GF-D8 (cell line): ENCODE data around the gene GABARAPL1.

Experiments
- DNase-seq: peaks from one replicate; lab custom pipeline; 2025; lab: John Stamatoyannopoulos, UW

GABARAPL1 gene

DNA sequence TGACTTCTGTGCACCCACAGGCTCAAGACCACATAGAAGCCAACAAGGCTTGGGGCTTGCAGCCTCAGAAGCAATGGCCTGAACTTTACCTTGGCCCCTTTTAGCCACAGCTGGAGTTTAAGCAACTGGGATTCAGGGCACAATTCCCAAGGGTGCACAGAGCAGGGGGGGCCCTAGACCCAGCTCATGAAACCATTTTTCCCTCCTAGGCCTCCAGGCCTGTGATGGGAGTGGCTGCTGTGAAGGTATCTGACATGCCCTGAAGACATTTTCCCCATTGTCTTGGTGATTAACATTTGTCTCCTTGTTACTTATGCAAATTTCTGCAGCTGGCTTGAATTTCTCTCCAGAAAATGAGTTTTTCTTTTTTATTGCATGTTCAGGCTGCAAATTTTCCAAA, 21.9 kb downstream of the GABARAPL1 start:
- no peak for DNase-seq

DNA sequence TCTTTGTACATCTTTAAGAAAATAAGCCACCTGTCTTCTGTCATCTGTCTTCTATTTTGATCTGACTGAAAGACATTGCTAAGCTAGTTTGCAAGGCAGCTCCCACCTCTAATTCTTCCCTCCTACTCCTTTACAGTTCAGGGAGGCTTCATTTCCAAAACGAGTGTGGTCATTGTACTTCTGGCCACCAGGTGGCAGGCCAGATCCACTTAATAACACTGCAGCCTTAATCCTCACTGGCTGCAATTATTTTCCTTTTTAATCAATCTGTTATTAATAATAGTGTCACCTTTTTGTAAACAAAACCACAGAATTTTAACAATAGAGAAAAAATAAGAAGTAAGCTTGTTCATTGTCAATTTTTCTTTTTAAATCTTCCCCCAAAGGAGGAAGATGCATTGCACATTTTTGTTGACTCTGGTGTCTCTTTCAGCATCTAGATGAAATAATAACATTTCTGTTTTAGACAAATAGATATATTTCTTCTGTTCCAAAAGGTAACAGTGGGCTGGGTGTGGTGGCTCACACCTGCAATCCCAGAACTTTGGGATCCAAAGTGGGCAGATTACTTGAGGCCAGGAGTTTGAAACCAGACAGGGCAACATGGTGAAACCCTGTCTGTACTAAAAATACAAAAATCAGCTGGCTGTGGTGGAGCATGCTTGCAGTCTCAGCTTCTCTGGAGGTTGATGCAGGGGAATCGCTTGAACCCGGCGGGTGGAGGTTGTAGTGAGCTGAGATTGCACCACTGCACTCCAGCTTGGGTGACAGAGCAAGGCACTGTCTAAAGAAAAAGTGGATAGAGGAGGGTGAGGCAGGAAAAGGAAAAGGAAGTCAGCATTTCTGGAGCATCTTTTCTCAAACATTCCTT, 23.3 kb downstream of the GABARAPL1 start:
- no peak for DNase-seq

DNA sequence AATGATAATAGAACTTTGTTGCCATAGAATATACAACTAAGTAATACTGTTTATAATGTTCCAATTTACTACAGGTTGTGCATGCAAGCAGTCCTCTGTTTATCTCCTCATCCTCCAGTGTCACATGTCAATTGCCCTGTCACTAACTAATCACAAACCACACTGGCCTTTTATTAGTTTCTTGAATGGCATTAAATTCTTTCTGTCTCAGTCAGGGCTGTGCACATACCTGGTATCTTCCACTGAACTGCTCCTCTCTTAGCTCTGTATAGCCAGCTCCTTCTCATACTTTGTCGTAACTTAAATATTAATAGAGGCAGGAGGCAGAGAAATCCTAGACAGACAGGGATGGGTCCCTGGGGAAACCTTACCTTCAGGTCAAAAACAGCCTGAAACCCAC, 24.0 kb downstream of the GABARAPL1 start:
- no peak for DNase-seq

DNA sequence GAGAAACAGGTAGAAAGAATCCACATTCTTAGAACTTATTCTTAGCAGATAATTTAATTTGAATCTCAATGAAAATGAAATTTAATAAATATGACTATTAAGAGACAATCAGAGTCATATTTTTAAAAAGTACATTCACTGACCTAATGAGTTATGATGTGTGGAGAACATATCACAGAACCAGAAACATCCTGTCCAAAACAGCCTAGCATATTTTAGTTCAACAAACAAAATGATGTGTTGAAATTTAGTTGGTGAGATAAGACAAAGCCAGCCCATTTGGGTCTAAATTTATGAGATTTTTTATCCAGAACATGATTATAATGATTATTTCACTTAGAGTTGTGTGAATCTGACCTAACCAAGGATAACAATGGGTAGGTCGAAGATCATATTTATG, 25.8 kb downstream of the GABARAPL1 start:
- DNase-seq: no peak

DNA sequence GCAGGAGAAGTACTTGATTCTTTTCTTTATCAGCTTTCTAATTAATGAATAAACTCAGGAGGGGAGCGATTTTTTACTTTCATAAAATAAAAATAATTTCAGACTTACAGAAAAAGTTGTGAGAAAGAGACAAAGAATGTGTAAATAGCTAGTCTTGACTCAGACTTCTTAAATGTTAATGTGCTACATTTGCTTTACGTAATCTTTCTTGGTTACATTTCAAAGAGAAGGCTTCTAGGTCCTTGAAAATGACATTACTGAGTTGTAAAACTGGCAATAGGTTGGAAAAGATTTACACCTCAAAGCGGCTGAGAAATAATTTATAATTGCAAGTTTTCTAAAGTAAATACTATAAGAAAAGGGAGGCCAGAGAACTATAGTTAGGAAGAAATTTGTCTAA, 28.6 kb downstream of the GABARAPL1 start:
- DNase-seq: no peak

DNA sequence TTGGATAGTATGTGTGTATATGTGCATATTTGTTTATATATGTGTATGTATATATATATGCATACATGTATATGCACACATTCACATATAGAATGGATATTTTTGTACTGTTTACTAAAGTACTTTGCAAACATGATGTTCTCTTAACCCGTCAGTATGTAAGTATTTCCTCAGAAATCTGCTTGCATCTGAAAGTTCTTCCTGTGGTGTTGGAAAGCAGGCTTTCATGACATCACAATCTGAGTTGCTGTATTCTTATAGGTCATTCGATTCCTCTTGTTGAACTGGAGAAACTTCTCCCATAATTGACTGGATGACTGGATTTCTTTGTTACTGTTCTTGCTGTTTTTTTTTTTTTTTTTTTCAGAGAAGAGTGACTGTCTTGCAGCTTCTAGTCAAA, 29.1 kb downstream of the GABARAPL1 start:
- no peak for DNase-seq

DNA sequence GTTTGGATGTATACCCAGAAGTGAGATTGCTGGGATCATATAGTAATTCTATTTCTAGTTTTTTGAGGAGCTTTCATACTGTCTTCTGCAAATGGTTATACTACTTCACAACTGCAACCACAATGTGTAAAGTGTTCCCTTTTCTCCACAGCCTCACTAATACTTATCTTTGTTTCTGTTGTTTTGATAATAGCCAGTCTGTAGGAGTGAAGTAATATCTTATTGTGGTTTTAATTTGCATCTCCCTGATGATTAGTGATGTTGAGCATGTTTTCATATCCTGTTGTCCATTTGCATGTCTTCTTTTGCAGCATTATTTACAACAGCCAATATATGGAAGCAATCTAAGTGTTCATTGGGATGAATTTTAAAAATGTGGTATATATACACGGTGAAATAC, 29.9 kb downstream of the GABARAPL1 start:
- no peak for DNase-seq

DNA sequence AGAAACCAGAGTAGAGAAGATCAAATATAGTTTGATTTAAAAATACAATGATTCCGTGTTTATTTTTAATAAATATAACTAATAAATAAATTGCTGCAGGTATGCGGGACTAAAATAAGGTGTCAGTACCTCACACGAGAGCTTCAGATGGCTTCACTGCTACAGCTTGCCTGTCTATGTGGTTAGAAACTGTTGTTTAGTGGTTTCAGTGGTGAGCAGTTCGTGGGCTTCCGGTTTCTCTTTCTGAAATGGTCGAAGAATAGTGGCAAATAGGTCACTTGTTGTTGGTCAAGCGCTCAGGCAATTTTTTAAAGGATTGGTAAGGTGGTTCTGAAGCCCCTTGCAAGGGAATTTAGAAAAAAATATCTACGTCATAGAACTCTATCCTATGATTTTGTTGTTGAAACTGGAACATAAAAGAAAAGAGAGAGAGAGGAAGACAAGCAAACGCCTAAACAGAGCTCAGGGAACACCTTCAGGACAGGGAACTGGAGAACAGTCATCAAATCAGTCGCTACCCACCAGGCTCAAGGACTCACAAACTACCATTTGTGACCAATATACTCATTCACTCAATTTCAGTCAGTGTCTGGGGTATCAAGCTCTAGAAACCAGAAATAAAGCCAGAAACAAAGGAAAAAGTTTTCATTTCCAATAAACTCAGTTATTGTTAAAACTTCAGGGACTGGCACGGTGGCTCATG, 31.3 kb downstream of the GABARAPL1 start:
- peak; percentile 64 for DNase-seq

DNA sequence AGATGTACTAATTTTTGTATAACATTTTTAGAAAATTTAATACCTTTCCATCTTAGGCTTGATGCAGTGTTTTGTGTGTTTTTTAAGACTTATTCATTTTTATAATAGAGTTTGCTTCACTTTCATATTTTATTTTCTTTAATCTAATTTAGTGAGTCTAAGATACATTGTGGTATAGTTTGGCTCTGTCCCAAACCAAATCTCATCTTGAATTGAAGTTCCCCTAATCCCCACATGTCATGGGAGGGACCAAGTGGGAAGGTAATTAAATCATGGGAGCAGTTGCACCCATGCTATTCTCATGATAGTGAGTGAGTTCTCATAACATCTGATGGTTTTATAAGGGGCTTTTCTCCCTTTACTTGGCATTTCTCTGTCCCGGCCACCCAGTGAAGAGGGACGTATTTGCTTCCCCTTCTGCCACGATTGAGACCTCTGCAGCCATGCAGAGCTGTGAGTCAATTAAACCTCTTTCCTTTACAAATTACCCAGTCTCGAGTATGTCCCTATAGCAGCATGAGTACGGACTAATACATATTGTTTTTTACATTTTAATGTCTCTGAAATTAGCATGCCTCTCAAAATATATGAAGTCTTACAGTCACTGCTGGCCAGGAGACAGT, 34.9 kb downstream of the GABARAPL1 start:
- no peak for DNase-seq

DNA sequence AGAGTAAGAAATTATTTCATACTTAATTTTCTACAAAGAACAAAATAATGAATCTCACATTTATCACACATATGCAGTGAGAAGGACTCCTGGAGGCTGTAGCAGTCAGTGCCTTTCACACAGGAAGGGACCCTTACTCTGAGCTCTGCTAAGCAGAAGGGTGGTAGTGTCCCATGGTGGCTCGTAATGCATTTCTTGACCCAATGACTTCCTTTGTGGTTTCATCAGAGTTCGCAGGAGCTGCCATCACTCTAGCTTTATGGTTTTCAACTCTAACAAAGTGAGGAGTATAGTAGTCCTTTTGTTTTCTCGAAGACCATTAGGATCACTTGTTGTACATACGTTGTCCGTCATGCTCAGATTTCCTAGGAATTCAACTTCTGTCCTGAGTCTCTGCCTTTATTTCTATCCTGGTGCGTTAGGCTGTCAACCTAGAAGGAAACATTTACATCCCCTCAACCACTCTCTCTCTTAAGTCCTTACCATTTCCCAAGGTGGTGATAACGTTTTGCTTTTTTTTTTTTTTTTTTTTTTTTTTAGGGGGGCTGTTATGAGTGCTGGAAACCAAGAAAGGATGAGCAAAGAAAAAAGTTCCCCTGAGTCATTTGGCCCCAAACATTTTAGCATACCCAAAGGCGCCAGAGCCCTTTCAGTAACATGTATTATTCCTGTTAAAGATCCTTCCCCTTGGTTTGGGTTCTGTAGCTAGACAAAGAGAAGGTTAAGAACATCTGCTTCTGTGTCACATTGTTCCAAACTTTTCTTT, 37.2 kb downstream of the GABARAPL1 start:
- no peak for DNase-seq

DNA sequence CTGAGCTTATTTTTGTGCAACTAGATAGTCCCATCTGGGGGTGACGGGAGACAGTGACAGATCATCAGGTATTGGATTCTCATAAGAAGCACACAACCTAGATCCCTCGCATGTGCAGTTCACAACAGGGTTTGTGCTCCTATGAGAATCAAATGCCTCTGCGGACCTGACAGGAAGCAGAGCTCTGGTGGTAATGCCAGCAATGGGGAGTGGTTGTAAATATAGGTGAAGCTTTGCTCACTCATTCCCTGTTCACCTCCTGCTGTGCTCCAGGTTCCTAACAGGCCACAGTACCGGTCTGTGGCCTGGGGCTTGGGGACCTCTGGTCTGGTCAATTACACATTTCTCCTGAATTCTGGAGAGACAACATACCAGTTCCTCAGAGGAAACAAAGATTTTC, 39.0 kb downstream of the GABARAPL1 start:
- no peak for DNase-seq

DNA sequence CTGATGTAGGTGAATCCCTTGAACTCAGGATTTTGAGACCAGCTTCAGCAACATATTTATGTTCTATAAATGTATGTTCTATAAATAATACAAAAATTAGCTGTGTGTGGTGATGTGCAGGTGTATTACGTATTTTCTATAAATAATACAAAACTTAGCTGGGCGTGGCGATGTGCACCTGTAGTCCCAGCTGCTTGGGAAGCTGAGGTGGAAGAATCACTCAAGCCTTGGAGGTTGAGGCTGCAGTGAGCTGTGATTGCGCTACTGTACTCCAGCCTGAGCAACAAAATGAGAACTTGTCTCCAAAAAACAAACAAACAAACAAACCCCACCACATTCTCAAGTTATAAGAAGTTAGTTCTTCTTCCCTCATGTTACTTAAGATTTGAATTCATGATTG, 39.5 kb downstream of the GABARAPL1 start:
- no peak for DNase-seq

DNA sequence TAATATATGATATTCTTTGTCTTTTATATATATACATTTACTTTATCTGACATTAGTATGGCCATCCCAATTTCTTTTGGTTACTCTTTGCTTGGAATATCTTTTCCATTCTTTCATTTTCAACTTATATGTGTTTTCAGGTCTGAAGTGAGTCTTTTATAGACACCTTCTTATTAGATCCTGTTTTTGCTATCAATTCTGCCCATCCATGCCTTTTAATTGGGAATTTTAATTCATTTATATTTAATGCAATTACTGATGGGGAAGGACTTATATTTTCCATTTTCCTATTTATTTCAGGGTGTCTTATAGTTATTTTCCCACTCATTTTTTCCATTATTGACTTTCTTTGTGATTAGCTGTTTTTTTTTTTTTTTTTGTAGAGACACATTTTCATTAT, 43.4 kb downstream of the GABARAPL1 start:
- DNase-seq: no peak

DNA sequence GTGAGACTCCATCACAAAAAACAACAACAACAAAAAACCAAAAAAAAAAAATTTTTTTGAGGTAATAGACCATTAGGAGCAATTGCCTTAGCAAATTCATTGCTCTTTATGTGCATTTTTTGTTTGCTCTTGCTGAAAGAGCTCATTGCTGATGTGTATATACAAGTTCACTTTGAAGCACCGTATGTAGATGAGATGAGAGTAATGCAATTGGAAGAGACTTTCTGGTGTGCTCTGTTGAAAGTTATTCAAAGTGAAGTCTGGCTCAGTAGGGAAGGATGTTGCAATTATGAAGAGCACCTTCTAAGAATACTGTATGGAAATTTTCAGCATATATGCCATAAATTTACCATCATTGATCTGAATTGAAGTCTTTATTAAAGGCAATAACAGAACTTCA, 48.2 kb downstream of the GABARAPL1 start:
- no peak for DNase-seq

DNA sequence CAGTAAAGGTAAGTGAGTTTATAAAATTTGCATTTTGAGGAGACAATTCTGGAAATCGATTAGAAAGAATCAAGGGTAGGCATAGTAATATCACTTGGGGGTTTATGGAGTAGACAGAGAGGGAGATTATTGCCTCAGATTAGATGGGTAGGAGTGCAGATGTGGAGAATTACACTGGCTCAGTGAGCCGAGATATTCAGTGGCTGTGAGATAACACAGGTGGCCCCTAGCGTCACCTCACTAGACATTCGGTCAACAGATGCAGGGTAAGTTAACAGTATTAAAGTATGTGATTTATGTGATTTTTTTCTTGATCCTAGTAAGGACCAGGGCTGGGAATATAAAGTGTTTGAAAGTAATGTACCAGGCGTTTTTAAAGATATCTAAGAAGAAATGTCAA, 55.4 kb downstream of the GABARAPL1 start:
- DNase-seq: no peak

DNA sequence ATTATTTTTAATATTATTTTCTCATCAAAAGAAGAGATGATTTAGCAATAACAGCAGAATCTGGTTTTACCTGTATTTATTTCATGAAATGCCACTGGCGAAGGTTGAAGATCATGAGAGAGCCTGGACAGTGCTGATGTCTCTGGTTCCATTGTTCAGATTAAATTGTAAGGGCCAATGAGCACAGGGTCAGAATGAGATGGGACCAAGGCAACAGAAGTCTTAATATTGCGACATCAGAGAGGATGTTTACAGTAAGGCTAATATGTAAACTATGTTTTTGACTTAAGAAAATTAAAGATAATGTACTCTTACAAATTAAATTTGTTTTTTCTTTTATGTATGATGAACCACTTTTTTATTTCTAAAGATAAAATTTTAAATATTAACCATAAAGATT, 59.8 kb downstream of the GABARAPL1 start:
- DNase-seq: no peak
